GM18873 (cell line): ENCODE data around the gene ATP12A.

Experiments used
- ATAC-seq: cut with Tn5 transposase; IDR thresholded peaks from one replicate; pipeline ENCODE4 v1.9.1; 2021; ENCODE audit warnings: mild to moderate bottlenecking, moderate library complexity, moderate number of reproducible peaks; ENCODE audit not compliant: unreplicated experiment, low FRiP score

Gene ATP12A

DNA sequence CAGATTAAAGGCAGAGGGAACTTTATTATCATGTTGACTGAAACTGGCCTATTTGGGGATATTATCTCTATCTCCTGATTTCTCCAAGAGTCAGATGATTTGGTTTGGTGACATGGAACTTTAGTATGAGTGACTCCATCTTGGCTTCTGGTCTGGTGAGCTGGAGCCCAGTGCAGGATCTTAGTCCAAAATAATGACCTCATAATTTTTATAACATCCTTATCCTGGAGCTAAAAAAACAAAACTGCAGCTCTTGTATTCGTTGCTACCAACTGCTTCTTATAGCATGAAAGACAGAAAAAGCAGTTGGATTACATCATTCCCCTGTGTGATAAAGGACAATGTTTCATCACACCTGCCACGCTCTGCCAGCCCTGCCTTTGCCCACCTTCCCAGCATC, 44.5 kb downstream of the ATP12A start:
- ATAC-seq, result no peak

DNA sequence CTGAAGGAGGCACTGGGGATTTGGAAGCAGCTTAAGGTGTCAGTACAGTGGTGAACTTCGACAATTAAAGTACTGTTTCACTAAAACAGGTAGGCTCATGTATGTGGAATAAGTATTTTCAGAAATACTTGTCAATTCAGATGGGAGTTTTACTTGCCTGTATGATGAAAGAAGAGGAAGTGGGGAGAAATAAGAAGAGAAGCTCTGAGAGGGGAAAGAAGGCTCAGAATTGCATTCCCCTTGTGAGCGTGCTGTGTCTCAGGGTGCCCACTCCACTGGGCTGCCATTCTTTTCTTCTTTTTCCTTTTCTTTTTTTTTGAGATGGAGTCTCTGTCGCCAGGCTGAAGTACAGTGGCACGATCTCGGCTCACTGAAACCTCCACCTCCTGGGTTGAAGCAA, 45.2 kb downstream of the ATP12A start:
- ATAC-seq, result no peak

DNA sequence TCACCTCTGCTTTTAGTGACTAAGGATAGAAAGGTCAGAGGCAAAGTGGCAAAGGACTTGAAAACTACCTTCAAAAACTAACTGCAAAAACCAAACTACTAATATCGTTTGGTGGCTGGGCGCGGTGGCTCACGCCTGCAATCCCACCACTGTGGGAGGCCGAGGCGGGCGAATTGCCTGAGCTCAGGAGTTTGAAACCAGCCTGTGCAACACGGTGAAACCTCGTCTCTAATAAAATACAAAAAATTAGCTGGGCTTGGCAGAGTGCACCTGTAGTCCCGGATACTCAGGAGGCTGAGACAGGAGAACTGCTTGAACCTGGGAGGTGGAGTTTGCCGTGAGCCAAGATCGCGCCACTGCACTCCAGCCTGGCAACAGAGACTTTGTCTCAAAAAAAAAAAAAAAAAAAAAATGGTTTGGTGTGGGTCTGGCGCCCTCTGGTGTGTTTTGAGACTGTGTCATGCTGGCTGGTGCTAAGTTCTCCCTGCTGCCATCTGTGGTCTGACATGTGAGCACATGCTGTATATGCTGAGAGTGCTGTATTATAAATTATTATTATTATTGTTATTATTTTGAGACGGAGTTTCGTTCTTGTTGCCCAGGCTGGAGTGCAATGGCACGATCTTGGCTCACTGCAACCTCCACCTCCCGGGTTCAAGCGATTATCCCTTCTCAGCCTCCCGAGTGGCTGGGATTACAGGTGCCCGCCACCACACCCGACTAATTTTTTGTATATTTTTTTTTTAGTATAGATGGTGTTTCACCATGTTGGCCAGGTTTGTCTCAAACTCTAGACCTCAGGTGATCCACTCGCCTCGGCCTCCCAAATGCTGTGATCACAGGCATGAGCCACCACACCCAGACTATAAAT, 47.8 kb downstream of the ATP12A start:
- ATAC-seq, result peak; percentile 83

DNA sequence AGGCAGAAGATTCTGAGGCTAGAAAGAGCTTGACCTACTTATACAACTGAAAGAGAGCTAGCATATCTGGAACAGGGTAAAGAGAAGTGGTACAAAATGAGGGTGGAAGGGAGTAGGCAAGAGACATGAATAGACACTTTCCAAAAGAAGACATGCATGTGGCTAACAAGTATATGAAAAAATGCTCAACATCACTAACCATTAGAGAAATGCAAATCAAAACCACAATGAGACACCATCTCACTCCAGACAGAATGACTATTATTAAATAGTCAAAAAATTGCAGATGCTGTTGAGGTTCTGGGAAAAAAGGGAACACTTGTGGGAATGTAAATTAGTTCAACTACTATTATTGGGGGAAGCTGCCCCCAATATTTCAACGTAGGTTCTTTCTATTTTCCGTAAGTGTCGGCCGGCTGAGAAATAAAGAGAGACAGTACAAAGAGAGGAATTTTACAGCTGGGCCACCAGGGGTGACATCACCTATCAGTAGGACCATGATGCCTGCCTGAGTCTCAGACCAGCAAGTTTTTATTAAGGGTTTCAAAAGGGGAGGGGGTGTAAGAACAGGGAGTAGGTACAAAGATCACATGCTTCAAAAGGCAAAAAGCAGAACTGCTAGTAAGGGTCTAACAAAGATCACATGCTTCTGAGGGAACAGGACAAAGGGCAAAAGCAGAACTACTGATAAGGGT, 50.8 kb downstream of the ATP12A start:
- peak; percentile 45 for ATAC-seq

DNA sequence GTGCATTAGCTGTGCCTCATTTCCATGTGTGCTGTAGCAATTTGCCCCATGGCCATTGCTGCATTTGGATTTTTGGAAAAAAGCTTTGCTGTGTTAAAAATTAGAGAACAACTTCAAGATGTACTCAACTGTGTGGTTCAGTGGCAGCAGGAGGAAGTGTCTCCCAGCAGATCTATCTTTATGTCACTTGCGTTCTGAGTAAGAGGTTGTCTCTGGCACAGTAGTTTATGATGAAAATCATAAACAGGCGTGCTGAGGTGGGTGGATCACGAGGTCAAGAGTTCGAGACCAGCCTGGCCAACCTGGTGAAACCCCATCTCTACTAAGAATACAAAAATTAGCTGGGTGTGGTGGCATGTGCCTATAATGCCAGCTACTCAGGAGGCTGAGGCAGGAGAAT, 54.7 kb downstream of the ATP12A start:
- no peak for ATAC-seq

DNA sequence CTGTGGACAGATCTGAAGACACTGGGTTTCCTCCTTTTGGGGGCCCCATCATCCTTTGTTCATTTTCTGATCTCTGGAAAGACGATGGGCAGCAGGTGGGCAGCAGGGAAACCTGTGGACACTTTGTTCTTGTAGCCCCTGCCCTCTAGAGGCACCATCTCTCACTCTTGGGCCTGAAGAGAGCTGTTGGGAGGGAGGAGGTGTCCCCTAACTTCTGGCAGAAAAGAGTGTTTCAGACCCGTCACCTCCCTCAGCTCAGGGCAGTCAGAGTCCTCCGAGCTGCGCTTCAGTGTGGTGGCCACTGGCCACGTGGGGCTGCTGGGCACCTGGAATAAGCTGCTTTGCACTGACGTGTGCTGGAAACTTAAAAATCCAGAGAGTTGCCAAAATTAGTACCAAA, 56.8 kb downstream of the ATP12A start:
- ATAC-seq, result no peak

DNA sequence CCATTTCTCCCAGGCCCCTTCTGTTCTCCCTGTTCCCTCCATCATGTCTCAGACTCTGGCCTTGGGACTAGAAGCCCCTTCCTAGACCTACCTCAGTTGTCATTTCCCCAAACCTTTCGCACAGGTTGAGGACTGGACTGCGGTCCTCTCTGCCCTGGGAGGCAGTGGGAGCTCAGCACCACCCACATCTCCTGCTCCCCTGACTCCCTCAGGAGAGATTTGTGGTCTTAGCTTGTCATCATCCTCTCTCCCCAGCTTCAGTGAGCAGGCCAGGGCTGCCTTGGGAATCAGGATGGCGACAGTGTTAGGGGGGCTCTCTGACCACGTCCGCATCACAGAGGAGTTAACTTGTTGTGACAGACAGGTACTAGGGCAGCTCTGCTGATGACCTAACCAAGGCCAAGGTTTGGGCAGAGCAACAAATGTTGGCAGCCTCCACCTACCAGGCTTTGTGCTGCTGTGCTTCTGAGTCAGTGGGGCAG, 58.2 kb downstream of the ATP12A start:
- ATAC-seq, result no peak

DNA sequence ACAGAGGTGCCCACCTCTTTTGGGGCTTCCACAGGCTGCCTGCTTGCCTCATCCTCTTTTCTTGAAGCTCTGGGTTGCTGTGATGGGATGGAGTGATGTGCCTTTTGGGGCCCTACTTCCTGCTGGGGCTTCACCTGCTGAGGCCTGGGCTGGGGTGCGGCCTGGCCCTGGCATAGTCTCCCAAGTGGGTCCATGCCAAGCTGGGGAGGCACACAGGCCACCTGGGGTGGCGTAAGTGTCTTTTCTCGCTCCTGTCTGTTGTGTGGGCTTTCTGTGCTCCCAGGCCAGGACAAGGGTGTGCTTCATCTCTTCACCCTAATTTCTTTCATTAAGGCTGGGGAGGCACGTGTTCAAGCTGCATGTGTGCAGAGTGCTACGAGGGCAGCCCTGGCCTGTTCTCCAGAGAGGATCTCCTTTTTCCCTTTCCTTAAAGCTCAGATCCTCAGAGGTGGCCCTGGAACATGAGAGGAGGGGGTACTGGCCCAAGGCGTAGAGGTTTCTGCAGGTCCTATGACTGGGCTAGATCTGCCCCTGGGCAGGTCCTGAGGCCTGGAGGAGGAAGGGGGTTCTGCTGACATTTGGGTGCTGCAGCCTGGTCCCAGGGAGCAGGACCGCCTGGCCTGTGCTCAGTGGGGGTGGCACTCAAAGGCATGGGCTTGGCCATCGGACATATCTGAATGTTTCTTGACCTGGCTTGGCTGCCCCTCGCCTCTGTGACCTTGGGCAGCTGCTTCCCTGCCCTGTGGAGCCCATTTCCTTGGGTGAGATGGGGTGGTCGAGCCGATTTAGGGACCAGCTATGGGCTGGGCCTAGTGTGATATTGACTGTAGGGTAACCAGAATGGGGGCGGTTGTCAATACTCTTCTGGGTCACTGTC, 60.0 kb downstream of the ATP12A start:
- ATAC-seq, result no peak

DNA sequence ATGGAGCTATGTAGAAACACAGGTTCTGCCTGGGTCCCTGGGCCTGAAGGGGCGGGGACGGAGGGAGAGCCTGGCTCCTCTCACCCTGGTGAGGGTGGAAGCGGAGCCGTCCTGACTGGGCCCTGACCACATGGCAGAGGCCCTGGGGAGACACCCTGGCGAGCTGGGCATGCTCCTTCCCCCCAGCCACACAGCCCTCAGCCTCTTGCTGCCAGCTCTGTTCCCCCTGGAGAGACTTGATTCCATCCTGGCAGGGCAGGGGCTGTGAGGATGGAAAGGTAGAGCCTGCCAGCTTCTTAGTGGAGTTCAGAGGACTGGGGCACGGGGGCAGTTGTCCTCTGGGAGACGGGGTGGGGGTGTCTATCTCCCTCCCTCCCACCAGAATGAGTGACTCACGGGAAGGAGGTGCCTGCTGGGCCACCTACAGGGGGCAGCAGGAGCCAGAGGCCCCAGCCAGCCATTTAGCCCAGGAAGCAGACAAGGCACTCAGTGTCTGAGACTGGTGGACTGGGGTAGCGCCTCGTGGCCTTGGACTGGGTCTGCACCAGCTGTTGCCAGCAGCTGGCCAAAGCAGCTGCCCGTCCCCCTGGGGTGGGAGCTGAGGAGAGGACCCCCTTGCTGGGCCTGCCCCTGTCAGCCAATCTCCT, 60.9 kb downstream of the ATP12A start:
- ATAC-seq, result no peak

DNA sequence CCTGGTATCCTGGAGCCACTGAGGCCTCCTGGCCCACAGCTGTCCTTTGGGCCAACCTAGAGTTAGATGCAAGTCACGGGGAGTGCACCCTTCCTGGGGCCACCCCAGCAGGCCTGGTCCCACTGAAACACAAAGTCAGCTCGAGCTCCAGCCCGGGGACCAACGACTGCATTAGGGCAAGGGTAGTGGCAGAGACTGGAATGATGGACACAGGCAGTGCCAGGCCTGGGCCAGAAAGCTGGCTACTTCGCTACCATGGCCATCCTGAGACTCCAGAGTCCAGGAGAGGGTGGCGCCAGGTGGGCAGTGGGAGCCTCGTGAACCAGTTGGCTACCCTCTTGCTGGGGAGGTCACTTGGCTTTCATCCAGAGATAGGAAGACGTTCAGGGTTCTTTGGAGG, 61.6 kb downstream of the ATP12A start:
- ATAC-seq, result no peak

DNA sequence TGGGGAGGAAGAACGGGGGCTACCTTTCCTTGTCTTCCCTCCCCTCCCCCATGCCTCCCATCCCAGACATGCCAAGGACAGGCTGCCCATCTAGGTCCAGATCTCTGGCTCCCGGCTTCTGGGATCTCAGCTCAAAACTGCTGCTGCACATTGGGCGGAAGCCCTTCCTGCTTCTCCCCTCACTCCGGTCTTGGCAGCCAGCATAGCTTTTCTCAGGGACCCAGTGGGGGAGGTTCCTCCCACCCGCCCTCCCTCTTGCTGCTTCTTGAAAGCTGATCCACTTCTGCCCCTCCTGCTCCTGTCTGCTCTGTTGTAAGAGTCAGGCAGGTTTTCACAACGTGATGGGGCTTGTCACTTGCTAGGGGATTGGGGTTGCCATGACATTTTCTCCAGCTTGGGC, 62.1 kb downstream of the ATP12A start:
- no peak for ATAC-seq

DNA sequence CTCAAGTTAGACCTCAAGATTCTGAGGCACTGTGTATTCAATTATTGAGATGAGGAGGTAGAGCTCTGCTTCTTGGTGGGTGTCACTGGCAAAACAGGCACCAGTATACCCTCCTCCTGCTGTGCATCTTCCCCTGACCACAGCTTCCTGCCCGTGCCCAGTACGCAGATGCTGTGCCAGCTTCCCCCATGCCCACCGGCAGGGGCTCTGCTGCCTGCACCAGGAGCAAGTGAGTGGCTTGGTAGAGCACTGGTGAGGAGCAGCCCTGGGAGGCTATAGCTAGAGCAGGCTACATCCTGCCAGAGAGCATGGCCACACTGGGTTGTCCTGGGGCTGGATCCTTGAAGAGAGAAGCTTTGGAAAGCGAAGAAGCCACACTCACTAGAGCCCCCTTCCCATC, 62.8 kb downstream of the ATP12A start:
- no peak for ATAC-seq

DNA sequence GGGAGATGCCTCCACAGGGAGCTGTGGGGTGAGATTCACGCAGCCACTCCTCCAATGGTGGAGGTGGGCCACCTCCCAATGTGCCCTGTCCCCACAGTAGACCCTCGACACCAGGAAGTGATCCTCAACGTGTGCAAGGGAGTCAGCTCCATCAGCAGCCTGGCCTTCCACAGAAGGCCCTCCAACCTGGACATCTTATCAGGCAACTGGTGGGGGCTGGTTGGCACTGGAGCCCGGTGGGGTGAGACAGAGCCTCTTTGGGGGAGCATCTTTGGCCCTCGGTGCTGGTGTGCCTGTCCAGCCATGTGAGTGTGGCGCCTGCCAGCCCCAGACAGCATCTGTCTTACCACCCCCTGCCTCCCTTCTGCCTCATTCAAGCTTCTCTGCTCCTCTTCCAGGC, 64.0 kb downstream of the ATP12A start:
- ATAC-seq, result no peak

DNA sequence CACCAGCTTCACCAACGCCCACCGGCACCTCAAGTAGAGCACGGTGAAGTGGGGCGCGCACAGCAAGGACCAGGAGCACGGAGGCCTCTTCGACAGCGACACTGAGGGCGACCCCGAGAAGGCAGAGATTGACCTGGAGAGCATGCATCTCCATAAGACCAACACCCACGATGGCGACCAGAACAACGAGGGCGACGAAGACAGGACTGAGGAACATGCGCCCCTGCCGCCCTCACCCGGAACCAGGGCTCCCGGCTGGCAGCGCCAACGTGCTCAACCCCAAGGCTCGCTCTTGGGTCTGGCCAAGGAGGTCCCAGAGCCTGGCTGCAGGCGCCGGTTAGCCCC, 65.3 kb downstream of the ATP12A start:
- no peak for ATAC-seq

DNA sequence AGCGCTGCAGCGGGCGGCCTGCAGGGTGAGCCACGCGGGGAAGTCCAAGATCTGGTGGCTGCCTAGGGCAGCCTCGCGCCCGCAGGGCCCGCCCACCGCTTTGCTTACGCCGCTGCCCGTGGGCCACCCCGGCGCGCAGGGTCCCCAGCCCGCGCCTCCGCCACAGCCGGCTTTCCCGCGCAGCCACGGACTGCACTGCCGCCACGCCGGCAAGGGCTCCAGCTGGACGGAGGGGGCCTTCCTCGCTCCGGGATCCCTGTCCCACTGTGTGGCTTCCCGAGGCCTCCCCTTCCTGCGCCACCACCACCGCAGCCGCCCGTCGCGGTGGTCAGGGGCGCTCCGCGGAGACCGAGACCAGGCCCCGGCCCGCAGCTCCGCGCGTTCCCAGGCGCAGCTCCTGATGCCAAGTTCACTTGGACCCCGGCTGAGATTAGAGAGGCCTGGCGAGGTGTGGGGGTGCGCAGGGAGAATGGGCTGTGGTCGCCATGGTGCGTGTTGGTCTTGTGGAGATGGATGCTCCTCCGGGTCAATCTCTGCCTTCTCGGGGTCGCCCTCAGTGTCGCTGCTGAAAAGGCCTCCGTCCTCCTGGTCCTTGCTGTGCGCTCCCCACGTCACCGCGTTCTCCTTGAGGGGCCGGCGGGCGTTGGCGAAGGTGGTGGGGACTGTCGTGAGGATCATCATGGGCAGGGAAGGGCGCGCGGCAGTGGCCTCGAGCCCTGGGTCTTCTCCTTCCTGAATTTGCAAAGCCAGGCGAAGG, 65.8 kb downstream of the ATP12A start:
- ATAC-seq, result no peak

DNA sequence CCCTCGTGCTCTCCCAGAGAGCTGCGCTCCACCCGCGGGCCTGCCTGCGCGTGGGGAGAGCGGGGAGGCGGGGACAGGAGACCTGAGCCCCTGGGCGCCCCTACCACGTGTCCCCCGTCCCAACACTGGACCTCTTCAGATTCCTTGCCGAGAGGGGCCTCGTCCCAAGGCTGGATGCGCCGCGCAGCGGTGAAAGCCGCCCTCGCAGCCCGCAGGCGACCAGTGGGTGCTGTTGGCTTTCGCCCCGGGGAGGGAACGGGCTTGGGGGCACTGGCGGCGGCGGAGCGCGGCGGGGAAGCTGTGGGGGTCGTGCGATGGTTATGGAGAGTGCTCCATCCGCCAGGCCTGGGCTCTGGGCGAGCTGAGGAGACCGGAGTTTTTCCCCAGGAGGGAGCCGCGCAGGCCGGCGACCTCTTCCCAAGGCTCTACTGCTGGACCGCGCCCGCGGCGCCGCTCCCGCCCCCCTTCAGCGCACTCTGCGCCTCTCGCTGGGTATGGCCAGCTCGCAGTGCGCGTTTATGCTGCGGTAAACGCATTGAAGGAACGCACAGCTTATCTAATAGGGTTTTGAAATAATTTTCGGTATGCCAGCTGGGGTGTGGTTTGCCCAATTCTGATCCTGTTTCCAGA, 66.5 kb downstream of the ATP12A start:
- no peak for ATAC-seq

DNA sequence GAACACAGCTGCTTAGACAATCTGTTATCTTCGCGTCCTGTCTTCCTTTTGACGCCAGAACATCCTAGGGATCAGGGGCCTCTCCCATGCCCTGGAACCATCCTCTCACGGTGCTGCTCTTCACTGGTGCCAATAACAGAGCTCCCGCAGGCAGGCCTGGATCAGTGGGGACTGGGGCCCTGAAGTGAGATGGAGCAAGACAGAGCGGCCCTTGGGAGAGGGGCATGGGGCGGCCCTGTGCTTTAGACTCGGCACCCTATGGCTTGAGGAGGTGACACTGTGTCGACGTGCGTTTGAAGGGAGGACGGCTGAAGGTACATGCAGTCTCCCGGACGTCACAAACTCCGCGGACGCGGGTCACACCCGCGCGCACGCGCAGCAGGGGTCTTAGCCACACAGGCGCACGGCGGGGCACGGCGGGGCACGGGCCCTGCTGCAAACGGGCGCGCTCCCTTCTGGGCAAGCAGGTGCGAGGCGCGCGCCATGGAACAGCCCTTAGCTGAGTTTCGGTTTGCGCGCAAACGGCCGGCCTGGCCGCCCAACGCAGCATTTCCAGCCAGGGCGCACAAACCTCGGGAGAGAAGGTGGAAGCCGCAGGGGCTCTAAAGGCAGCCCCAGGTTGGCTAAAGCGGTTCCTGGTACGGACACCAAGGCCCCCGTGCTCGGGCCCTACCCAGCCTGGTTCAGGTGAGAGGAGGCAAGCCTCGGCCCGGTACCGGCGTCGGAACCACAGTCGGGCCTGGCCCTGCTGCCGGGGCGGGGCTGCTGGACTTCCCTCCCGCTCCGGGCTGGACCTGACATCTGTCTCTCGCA, 67.2 kb downstream of the ATP12A start:
- ATAC-seq, result no peak

DNA sequence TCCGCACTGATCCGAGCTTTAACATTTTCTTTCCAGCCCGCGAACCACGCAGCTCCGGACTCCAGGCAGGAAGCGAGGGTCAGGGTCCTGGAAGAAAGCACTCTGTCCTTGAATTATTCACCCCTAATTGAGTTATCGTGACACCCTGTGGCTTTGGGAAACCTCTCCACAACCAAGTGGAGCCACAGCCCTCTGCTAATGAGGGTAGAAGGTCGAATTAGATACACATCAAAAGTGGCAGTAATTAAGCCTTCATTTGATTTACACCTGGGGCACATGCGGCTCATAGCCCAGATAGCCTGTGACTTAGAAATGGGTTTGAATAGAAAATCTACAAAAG, 67.8 kb downstream of the ATP12A start:
- no peak for ATAC-seq

DNA sequence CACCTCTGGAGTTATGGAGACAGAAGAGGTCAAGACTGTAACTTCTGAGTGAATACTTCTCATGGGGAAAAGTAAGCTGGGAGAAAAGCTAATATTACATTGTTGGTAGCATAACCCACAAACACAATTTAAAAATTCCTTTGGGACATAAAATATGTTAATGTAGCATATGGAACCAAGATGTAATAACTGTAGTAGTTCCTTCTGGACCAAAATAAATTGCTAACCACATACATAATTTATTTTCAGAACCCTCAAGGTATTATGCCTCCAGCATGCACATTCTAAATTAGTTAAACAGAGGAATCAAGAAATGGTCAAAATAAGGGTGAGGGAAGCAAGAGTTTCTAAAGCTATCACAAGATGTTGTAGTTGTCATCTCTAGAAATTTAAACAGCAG, 79.0 kb downstream of the ATP12A start:
- ATAC-seq, result no peak
